HG03575 (cell line): ENCODE results near the gene TSHZ2.
A peak's percentile ranks its signal among the peaks of the same experiment; 100 is the strongest.

Experiments used
- ATAC-seq: cut with Tn5 transposase; IDR thresholded peaks from one replicate; pipeline ENCODE4 v1.9.1; 2021; ENCODE audit not compliant: unreplicated experiment, insufficient number of reproducible peaks, low FRiP score; ENCODE audit errors: extremely low read depth

TSHZ2 gene

GRCh38 chr20:53098621-53099020, 126.5 kb downstream of the TSHZ2 start:
- ATAC-seq, result no peak

GRCh38 chr20:53099856-53100255, 127.7 kb downstream of the TSHZ2 start:
- ATAC-seq, result no peak

- no peak for ATAC-seq
Measured at GRCh38 chr20:53100476-53100911, 128.3 kb downstream of the TSHZ2 start.

GRCh38 chr20:53101992-53102760, 130.0 kb downstream of the TSHZ2 start:
- ATAC-seq, result no peak

GRCh38 chr20:53103124-53103523, 131.0 kb downstream of the TSHZ2 start:
- ATAC-seq, result no peak

- ATAC-seq, result no peak
Measured at GRCh38 chr20:53104884-53105283, 132.7 kb downstream of the TSHZ2 start.

DNA sequence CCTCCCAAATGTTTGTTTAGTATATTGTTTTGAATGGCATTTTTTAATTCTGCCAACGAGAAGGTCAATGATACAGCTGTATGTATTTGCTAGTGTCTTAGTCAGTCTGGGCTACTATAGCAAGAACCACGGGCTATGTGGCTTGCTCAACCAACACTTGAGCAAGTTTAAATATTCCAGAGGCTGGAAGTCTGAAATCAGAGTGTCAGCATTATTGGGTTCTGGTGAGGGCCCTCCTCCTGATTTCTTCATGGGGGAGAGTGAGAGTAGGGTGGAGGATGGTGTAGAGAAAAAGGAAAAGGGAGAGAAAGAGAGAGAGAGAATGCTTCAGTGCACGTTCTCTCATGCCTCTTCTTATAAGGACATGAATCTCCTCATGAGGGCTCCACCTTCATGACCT, 144.6 kb downstream of the TSHZ2 start:
- ATAC-seq, result no peak

GRCh38 chr20:53122853-53123252, 150.7 kb downstream of the TSHZ2 start:
- ATAC-seq, result no peak

DNA sequence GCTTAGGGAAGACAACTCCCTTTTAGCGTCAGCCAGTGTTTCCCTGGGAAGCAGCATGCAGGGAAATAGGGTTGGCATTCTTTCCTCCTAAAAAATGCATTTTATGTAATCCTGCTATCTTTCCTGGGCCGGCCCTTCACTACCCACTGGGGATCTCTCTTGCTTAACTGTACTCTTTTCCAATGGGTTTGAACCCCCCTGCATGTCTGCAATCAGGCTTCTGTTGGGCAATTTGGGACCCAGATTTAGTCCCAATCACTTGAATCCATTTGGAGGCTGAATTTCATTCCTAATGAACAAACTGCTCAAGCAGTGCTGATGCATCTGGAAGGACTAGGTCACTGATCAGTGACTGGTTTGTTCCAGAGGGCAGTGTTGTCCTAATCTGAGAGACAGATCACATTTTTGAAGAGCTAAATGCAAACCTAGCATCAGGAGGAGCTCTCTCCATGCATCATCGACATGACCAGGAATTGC, 152.0 kb downstream of the TSHZ2 start:
- no peak for ATAC-seq

- no peak for ATAC-seq
Measured at GRCh38 chr20:53124803-53125202, 152.6 kb downstream of the TSHZ2 start.

- ATAC-seq, result no peak
Measured at GRCh38 chr20:53126185-53126584, 154.0 kb downstream of the TSHZ2 start.

DNA sequence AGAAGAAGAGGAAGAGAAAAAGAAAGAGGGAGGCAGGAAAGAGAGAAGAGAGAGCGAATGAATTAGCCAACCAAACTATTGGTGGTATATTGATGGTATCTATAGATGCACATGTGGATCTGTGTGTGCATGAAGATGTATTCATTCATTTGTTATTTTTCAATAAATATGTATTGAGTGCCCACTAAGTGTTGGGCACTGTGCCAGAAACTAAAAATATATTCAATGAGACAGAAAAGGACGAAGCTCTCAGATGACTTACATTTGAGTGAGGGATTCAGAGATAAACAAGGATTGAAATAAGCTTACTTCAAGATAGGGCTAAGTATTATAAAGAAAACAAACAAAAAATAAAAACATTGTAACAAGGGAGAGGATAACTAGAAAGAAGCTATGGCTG, 154.9 kb downstream of the TSHZ2 start:
- ATAC-seq, result no peak

GRCh38 chr20:53128004-53128403, 155.8 kb downstream of the TSHZ2 start:
- ATAC-seq, result no peak

DNA sequence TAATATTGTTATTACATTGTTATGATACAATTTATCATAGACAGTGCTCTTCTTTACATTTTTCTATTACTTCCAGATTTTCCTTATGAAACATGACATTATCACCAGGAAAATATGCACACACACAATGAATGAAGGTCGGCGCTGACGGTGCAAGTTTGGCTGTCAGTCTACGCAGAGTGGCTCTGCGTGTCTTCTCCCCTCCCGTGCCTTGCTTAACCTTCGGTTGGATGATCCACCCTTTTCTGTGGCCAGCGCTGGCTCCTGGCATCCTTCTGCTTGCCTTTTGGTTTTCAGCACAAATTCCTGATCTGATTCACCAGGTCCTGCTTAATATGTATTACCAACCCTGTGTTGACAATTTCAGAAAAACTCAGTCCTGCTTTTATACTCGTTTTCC, 157.4 kb downstream of the TSHZ2 start:
- no peak for ATAC-seq

DNA sequence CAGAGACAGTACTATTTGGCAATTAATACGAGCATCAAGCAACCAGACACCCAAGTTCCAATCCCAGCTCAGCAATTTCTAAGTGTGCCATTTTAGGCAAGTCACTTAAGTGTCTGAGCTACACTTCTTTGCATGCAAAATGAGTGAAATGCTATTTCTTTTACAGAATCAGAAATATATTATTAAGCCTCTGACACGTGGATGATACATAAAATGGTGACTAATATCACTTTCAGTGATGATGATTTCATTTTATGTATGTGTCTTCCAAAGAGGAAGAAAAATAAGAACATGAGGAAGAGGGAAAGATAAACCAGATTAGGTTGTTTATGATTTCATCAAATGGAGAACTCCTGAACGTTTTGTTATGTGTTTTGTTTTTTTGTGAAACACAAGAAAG, 158.6 kb downstream of the TSHZ2 start:
- ATAC-seq, result no peak

DNA sequence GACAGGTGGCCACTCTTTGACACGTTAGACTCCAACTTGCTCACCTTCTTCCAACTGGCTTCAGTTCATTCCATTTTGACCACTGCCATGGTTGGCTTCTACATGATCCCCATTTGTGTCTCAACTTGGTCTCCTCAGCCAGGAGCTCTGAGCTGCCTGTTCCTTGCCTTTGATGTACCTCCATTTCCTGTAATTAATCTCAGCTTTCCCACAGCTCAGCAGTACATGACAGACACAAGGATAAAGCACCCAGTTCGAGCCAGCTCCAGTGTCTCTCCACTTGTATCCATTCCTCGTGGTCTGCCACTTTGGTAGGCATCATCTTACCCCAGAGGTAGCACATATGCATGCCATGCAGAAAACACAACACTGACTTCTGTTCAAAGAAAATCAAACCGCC, 161.0 kb downstream of the TSHZ2 start:
- no peak for ATAC-seq

- ATAC-seq, result no peak
Measured at GRCh38 chr20:53133628-53134027, 161.5 kb downstream of the TSHZ2 start.

GRCh38 chr20:53136473-53136872, 164.3 kb downstream of the TSHZ2 start:
- ATAC-seq, result no peak

GRCh38 chr20:53138454-53139262, 166.5 kb downstream of the TSHZ2 start:
- ATAC-seq, result peak; percentile 89
